Fibroblast of lung (primary cell): Measurements from ENCODE around the gene DUSP8. TPM values are rescaled to one million over a fixed set of nuclear protein-coding genes. Genes with fewer than 3 reads are reported as not detected.
"Not testable (repeated sequence)": the region's sequence is repeated elsewhere in the genome, so short reads cannot be mapped to it uniquely, and the experiment has no call there.

Source experiments
- DNase-seq, 2 donors: peaks; one replicate each; pipeline versions ENCODE4 v3.0.0 to v3.0.0-alpha.2; 2010; ENCODE audit warnings: low read depth in 2 of 2
- H2AFZ ChIP-seq: 2 replicates; pipeline ENCODE4 v1.5.1; 2012; ENCODE audit warnings: low read length, control low read depth, inconsistent platforms
- H3K27ac ChIP-seq: 2 replicates; pipeline ENCODE4 v1.5.1; 2011; ENCODE audit warnings: low read length, control low read depth; ENCODE audit not compliant: insufficient read depth
- H3K27me3 ChIP-seq: 2 replicates; pipeline ENCODE4 v1.5.1; 2011; ENCODE audit warnings: mild to moderate bottlenecking, low read length; ENCODE audit not compliant: control insufficient read depth, insufficient read depth
- H3K36me3 ChIP-seq: 2 replicates; pipeline ENCODE4 v1.5.1; 2011; ENCODE audit warnings: low read length; ENCODE audit not compliant: control insufficient read depth, insufficient read depth
- H3K4me1 ChIP-seq: 2 replicates; pipeline ENCODE4 v1.5.1; 2011; ENCODE audit warnings: low read length; ENCODE audit not compliant: control insufficient read depth, insufficient read depth; ENCODE audit errors: extremely low read depth
- H3K4me2 ChIP-seq: 2 replicates; pipeline ENCODE4 v1.5.1; 2011; ENCODE audit warnings: low read length, control low read depth; ENCODE audit not compliant: insufficient read depth; ENCODE audit errors: extremely low read depth
- H3K4me3 ChIP-seq, 4 experiments: fragments of 200-600 bp in 1 of 4; sonication (generic) in 1 of 4; replicated peaks in 1 of 4; 2 replicates each; pipeline ENCODE4 v1.5.1; 2011 to 2016; ENCODE audit warnings: low read length in 4 of 4, low read depth in 3 of 4, mild to moderate bottlenecking in 3 of 4, control low read depth in 2 of 4, inconsistent platforms in 1 of 4, mixed read lengths in 1 of 4; ENCODE audit not compliant: insufficient read depth in 1 of 4; ENCODE audit errors: control extremely low read depth in 1 of 4
- H3K79me2 ChIP-seq: 2 replicates; pipeline ENCODE4 v1.5.1; 2012; ENCODE audit warnings: mild to moderate bottlenecking, low read length, inconsistent platforms; ENCODE audit not compliant: control insufficient read depth, insufficient read depth
- H3K9ac ChIP-seq: 2 replicates; pipeline ENCODE4 v1.5.1; 2011; ENCODE audit warnings: mild to moderate bottlenecking, low read length, control low read depth; ENCODE audit not compliant: insufficient read depth
- H3K9me3 ChIP-seq: 2 replicates; pipeline ENCODE4 v1.5.1; 2012; ENCODE audit warnings: low read depth, low read length; ENCODE audit not compliant: control insufficient read depth, insufficient read depth
- H4K20me1 ChIP-seq: 2 replicates; pipeline ENCODE4 v1.5.1; 2011; ENCODE audit warnings: low read length; ENCODE audit not compliant: control insufficient read depth, insufficient read depth; ENCODE audit errors: extremely low read depth
- CTCF ChIP-seq, 2 donors: IDR thresholded peaks in 1 of 2; conservative IDR thresholded peaks in 1 of 2; 1 replicate in 1 of 2; 2 replicates in 1 of 2; pipeline ENCODE4 v1.5.1; 2011 to 2012; ENCODE audit warnings: low read length in 2 of 2, control low read depth in 1 of 2, inconsistent platforms in 1 of 2, low read depth in 1 of 2, mild to moderate bottlenecking in 1 of 2
- EZH2 ChIP-seq: IDR thresholded peaks from 2 replicates; pipeline ENCODE4 v1.5.1; 2012; ENCODE audit warnings: low read length, control low read depth, mild to moderate bottlenecking; ENCODE audit errors: missing control alignments
- polyA plus RNA-seq, 2 donors: library from polyadenylated mRNA; depleted of rRNA in 1 of 2; stranded (reverse) in 1 of 2; unstranded in 1 of 2; fragments of >200 nt; gene quantifications; 2 replicates each; pipeline ENCODE4 v1.2.1, GENCODE V29; 2011 to 2012; ENCODE audit warnings: missing spikeins in 1 of 2
- total RNA-seq: library from RNA; depleted of rRNA; stranded (reverse); fragments of >200 nt; gene quantifications from 2 replicates; pipeline ENCODE4 v1.2.1, GENCODE V29; 2014

DUSP8 gene
- total and polyA plus RNA-seq, 2 donors (not counting 1 experiment from before 2014, with no cell fraction given): 0.62 to 0.66 TPM

GRCh38 chr11:1586699-1587098 lies 14.6 kb upstream of the DUSP8 start:
- TF ChIP-seq EZH2 (no peak), CTCF (conservative IDR thresholded peaks at IDR 0.05 in 1 of 2, IDR thresholded peaks at IDR 0.05 in 1 of 2; ENCODE audit: low read depth in 1 of 2, low read length in 2 of 2) (no peak)
- peaks cover 6% of the 10 kb centered on the region for H3K27me3 ChIP-seq
- H3K9me3 ChIP-seq: no peaks in the 10 kb centered on the region
- no peak overlapping the region for H3K27ac ChIP-seq
- H3K4me3 ChIP-seq: no peak overlapping the region
- H3K9ac ChIP-seq: no peak overlapping the region
- H3K79me2 ChIP-seq: no peaks in the 10 kb centered on the region
- no peak for DNase-seq
- H3K4me2 ChIP-seq: no peak overlapping the region
- H3K36me3 ChIP-seq: no peaks in the 10 kb centered on the region
- H3K4me1 ChIP-seq: no peaks in the 10 kb centered on the region
- H4K20me1 ChIP-seq: no peaks in the 10 kb centered on the region
- no peak overlapping the region for H2AFZ ChIP-seq

- H3K27me3 ChIP-seq, DNase-seq, H3K9ac ChIP-seq, H3K36me3 ChIP-seq, H3K4me2 ChIP-seq, H4K20me1 ChIP-seq, H3K4me1 ChIP-seq, H2AFZ ChIP-seq, H3K4me3 ChIP-seq, H3K9me3 ChIP-seq, H3K79me2 ChIP-seq, H3K27ac ChIP-seq: not testable (repeated sequence)
Measured at GRCh38 chr11:1584661-1585370, 12.7 kb upstream of the DUSP8 start, which contains the start of gene KRTAP5-1. Gene KRTAP5-1 (minus strand): TSS chr11:1585283. CDS start chr11:1585249, 34 bp downstream.

GRCh38 chr11:1582909-1583308 lies 10.8 kb upstream of the DUSP8 start:
- H2AFZ ChIP-seq, DNase-seq: not testable (repeated sequence)

GRCh38 chr11:1581976-1582375 lies 9.9 kb upstream of the DUSP8 start:
- no peak overlapping the region for H3K4me3 ChIP-seq
- H3K79me2 ChIP-seq: no peaks in the 10 kb centered on the region
- H3K4me2 ChIP-seq: no peak overlapping the region
- no peaks in the 10 kb centered on the region for H3K36me3 ChIP-seq
- TF ChIP-seq CTCF (conservative IDR thresholded peaks at IDR 0.05 in 1 of 2, IDR thresholded peaks at IDR 0.05 in 1 of 2; ENCODE audit: low read depth in 1 of 2, low read length in 2 of 2) (no peak), EZH2 (no peak)
- no peaks in the 10 kb centered on the region for H3K27me3 ChIP-seq
- H3K9ac ChIP-seq: no peak overlapping the region
- H3K9me3 ChIP-seq: no peaks in the 10 kb centered on the region
- H2AFZ ChIP-seq: no peak overlapping the region
- no peaks in the 10 kb centered on the region for H3K4me1 ChIP-seq
- no peak for DNase-seq
- no peaks in the 10 kb centered on the region for H4K20me1 ChIP-seq
- H3K27ac ChIP-seq: no peak overlapping the region

More at GRCh38 chr11:1582909-1583308, 10.8 kb upstream of the DUSP8 start:
- not testable (repeated sequence) for H3K79me2 ChIP-seq, H3K27ac ChIP-seq, H3K27me3 ChIP-seq, H3K9me3 ChIP-seq, H4K20me1 ChIP-seq, H3K4me3 ChIP-seq, H3K4me2 ChIP-seq, H3K36me3 ChIP-seq, H3K9ac ChIP-seq, H3K4me1 ChIP-seq
